ENCODE data around the gene ENAH.
A peak's percentile ranks its signal among the peaks of the same experiment; 100 is the strongest.

The ENAH gene

DNA sequence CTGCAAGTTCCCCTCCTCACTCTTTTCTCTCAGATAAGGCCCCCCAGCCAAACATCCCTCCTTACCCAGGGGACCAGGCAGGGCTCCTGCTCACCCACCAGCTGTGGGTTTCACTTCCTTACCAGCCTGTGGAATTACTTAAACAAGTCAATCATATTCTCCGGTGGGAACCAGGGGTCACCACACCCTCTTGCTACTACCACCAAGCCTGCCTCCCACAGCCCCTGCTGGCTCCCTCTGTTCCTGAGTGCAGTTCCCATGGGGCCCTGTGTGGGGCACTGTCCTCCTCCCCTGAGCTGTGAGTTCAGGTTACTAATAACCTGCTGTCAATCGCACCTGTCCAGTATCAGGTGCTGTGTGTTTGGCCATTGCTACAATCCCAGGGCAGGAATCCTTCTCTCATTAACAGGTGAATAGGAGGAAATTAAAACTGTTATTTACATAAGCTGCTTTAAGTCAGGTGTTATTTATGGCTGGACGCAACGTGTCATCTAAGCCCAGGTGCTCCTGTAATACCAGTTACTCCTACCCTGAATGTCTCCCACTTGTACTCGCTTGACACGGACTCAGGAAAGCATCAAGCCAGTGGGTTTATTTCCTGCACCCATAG, 172.0 kb downstream of the ENAH start:
- in situ Hi-C loops (cut with HindIII; ENCODE audit: low sequenced_read_pairs) = no loop called here
- H3K4me3 ChIP-seq (ENCODE audit: low read depth, low read length) = no peak overlapping the region
- DNase-seq (ENCODE audit: low read depth) = no peak
- TF ChIP-seq, protein P1, sequence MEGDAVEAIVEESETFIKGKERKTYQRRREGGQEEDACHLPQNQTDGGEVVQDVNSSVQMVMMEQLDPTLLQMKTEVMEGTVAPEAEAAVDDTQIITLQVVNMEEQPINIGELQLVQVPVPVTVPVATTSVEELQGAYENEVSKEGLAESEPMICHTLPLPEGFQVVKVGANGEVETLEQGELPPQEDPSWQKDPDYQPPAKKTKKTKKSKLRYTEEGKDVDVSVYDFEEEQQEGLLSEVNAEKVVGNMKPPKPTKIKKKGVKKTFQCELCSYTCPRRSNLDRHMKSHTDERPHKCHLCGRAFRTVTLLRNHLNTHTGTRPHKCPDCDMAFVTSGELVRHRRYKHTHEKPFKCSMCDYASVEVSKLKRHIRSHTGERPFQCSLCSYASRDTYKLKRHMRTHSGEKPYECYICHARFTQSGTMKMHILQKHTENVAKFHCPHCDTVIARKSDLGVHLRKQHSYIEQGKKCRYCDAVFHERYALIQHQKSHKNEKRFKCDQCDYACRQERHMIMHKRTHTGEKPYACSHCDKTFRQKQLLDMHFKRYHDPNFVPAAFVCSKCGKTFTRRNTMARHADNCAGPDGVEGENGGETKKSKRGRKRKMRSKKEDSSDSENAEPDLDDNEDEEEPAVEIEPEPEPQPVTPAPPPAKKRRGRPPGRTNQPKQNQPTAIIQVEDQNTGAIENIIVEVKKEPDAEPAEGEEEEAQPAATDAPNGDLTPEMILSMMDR (IDR thresholded peaks at IDR 0.05; ENCODE audit: low read depth, low read length, missing control alignments) = peak; percentile 88

DNA sequence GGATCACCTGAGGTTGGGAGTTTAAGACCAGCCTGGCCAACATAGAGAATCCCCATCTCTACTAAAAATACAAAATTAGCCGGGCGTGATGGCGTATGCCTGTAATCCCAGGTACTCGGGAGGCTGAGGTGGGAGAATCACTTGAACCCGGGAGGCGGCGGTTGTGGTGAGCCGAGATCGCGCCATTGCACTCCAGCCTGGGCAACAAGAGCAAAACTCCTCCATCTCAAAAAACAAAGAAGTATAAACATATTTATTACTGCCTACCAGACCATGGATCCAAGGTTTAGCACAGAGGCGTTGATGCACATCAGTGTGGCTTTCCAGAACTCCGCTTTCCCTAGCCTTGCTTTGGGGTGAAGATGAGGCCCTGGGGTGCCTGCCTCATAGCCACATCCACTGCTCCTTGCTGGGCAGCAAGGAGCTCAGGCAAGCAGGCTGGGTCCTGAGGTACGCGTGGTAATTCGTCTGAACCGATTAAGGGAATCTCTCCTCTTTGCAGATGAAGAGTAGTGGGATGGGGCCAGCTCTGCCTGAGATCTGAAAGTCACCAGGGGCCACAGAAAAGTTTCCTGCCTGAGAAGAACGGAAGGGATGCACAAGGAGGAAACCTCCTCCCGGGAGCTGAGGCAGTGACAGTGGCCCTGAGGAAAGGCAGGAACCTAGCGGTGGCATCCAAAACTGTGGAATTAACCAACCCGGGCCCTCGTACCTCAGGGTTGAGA, 172.8 kb downstream of the ENAH start:
- H3K4me3 ChIP-seq (ENCODE audit: low read depth, low read length) = no peak overlapping the region
- in situ Hi-C loops (cut with HindIII; ENCODE audit: low sequenced_read_pairs) = no loop called here
- DNase-seq (ENCODE audit: low read depth) = no peak
- TF ChIP-seq, protein P1 (IDR thresholded peaks at IDR 0.05; ENCODE audit: low read depth, low read length, missing control alignments) = no peak

DNA sequence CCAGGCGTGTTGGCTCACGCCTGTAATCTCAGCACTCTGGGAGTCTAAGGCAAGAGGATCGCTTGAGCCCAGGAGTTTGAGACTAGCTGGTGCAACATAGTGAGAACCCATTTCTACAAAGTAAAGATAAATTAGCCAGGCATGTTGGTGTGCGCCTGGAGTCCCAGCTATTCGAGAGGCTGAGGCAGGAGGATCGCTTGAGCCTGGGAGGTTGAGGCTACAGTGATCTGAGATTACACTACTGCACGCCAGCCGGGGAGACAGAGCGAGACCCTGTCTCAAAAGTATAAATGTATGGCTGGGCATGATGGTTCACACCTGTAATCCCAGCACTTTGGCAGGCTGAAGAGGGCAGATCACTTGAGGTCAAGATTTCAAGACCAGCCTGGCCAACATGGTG, 173.6 kb downstream of the ENAH start:
- no peak overlapping the region for H3K4me3 ChIP-seq (ENCODE audit: low read depth, low read length)
- no peak for DNase-seq (ENCODE audit: low read depth)
- TF ChIP-seq, protein P1 (IDR thresholded peaks at IDR 0.05; ENCODE audit: low read depth, low read length, missing control alignments) = no peak
- in situ Hi-C loops (cut with HindIII; ENCODE audit: low sequenced_read_pairs) = no loop called here

DNA sequence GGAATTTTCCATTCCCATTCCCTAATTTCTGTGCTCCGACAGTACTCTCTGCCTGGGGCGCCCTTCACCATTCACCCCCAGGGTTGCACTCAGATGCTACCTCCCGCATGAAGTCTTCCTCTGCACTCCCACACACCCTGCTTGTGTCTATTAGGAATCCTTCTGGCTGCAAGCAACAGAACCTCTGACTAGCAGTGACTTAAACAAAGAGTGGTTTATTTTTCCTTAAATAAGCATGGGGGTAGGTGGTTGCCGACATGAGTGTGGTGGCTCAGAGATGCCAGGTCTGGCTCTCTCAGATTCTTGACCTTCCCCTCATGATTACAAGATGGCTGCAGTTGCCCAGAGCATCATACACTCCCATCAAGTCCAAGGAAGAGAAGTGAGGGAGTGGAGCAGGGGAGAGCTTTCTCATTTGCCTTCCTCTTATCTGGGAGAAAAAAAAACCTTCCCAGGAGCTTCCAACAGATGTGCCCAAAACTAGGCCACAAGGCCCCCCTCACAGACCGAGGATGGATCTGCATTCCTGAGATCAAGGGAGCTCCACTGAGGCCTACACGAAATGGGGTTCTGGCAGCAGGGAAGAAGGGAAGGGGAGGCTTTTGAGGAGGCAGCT, 175.5 kb downstream of the ENAH start:
- no peak overlapping the region for H3K4me3 ChIP-seq (ENCODE audit: low read depth, low read length)
- no peak for DNase-seq (ENCODE audit: low read depth)
- in situ Hi-C loops (cut with HindIII; ENCODE audit: low sequenced_read_pairs) = no loop called here
- TF ChIP-seq, protein P1 (IDR thresholded peaks at IDR 0.05; ENCODE audit: low read depth, low read length, missing control alignments) = no peak

DNA sequence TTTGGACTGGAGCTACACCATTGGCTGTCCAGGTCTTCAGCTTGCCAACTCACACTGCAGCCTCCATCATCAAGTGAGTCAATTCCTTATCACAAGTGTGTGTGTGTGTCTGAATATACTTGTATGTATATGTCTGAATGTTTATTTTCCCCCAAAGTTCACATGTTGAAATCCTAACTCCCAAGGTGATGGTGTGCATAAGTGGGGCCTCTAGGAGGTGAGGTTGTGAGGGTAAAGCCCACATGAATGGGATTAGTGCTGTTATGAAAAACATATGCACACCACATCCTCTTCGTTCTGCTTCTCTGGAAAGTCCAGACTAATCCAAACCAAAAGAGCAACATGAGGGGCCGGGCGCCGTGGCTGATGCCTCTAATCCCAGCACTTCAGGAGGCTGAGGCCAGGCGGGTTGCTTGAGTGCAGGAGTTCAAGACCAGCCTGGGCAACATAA, 176.4 kb downstream of the ENAH start:
- DNase-seq (ENCODE audit: low read depth) = no peak
- no peak overlapping the region for H3K4me3 ChIP-seq (ENCODE audit: low read depth, low read length)
- in situ Hi-C loops (cut with HindIII; ENCODE audit: low sequenced_read_pairs) = no loop called here
- TF ChIP-seq, protein P1 (IDR thresholded peaks at IDR 0.05; ENCODE audit: low read depth, low read length, missing control alignments) = no peak

DNA sequence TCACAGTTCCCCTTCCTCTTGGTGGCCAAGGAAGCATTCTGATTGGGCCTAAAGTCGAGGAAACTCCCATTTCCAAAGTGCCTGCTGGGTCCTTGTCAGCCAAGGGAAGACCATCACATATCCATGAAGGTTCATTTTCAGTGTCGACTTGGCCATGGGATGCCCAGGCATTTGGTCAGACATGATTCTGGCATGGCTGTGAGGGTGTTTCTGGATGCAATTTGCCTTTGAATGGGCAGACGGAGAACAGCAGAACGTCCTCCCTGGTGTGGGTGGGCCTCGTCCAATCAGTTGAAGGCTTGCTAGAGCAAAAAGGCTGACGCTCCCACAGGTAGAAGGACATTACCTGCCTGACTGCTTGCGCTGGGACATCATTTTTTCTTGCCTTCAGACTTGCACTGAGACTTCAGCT, 176.8 kb downstream of the ENAH start:
- no peak for DNase-seq (ENCODE audit: low read depth)
- TF ChIP-seq, protein P1 (IDR thresholded peaks at IDR 0.05; ENCODE audit: low read depth, low read length, missing control alignments) = no peak
- in situ Hi-C loops (cut with HindIII; ENCODE audit: low sequenced_read_pairs) = no loop called here
- no peak overlapping the region for H3K4me3 ChIP-seq (ENCODE audit: low read depth, low read length)

All from astrocyte of the cerebellum (primary cell).